M059J (cell line): ENCODE data around the gene BMAL2. TPM values are rescaled to one million over a fixed set of nuclear protein-coding genes. Genes with fewer than 3 reads are reported as not detected.

Experiments
- DNase-seq: peaks from one replicate; pipeline ENCODE4 v3.0.0-alpha.2; 2012; ENCODE audit warnings: low read depth
- total RNA-seq: library from RNA; depleted of rRNA; stranded (reverse); fragments of >200 nt; shearing (Covaris generic); gene quantifications from 2 replicates; pipeline ENCODE4 v1.2.3, GENCODE V29; 2014; rRNA removed

Gene BMAL2, protein sequence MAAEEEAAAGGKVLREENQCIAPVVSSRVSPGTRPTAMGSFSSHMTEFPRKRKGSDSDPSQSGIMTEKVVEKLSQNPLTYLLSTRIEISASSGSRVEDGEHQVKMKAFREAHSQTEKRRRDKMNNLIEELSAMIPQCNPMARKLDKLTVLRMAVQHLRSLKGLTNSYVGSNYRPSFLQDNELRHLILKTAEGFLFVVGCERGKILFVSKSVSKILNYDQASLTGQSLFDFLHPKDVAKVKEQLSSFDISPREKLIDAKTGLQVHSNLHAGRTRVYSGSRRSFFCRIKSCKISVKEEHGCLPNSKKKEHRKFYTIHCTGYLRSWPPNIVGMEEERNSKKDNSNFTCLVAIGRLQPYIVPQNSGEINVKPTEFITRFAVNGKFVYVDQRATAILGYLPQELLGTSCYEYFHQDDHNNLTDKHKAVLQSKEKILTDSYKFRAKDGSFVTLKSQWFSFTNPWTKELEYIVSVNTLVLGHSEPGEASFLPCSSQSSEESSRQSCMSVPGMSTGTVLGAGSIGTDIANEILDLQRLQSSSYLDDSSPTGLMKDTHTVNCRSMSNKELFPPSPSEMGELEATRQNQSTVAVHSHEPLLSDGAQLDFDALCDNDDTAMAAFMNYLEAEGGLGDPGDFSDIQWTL
- 22.8 and 36.0 TPM in 2 replicates for total RNA-seq

DNA sequence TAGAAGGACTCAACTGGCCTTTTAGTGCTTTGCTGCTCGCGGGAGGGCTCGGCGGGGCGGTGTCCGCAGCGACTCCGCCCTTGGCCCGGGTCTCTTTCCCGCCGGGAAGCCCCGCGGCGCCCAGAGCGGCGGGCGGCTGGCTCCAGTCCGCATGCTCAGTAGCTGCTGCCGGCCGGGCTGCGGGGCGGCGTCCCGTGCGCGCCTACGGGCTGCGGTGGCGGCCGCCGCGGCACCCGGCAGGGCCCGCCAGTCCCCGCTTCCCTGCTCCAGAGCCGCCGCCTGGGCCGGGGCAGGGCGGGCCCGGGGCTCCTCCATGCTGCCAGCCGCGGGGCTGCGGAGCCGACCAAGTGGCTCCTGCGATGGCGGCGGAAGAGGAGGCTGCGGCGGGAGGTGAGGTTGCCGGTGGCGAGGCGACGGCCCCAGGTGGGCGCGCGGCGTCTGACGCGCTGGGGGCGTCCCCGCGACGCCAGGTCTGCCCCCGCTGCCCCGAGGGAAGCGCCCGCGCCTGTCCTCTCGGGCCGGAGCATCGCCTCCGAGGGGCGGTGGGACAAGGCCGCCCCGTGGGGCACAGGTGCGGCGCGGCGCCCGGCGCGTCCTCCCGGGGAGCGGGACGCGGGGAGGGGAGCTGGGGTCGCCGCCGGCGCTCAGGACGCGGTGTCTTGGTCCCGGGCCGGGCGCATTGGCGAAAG lies at the start of gene BMAL2:
BMAL2 (plus strand) TSS at position 123 of the 689 bp plus-strand sequence; CDS start at position 360, 237 bp downstream.
- peak; percentile 46 for DNase-seq

DNA sequence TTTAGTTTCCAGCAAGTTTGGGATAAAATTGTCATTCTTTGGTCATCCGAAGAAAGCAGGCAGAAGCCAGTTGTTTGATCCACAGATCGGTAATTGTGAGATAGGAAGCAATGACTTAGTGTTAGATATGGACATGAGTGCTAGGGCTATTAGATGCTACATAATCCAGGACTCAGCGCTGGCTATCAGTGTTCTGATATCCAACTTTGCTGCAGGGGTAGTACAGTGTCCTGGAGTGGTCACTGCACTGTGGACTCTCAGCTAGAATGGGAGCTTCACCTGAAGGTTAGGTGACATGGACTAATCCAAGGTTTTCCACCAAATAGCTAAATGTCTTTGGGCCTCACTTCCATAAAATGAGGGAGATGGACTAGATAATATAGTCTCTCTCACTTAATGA lies 48.6 kb upstream of the BMAL2 start:
- no peak for DNase-seq

DNA sequence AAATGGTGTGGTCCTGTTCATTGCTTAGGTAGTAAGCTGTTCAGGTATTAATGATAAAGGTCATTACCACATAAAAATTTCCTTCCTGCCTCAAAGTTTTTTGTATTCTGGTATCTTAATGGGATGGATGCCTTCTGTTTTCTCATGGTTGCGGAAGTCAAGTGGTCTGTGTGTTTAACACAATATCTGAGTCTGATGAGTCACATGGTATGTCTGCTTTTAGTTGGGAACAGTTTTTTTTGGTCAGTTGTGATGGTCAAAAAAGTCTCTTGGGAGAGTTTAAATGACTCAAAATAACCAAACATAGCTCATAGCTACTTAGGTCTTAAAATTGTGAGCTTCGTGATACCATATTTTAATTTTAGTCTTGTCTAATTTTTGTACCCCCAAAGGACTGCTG lies 47.9 kb upstream of the BMAL2 start:
- peak; percentile 71 for DNase-seq

DNA sequence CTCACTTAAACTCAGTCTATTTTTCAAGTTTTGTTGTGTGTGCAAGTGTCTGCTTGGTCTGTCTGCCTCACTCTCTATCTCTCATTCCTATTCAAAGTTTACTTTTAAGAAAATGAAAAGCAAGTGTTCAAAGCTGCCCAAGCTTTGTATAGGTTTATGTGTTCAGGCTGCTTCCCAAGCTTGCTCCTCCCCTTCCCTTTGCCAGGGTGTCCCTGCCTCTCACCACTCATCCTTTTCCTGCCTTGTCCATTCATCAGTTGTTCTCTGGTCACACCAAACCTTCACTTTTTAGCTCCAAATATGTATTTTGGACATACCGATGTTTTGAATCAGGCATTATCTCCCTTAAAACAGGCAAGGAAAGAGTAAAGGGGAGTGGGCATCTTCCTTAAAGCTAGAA lies 47.2 kb upstream of the BMAL2 start:
- DNase-seq, result peak; percentile 13

DNA sequence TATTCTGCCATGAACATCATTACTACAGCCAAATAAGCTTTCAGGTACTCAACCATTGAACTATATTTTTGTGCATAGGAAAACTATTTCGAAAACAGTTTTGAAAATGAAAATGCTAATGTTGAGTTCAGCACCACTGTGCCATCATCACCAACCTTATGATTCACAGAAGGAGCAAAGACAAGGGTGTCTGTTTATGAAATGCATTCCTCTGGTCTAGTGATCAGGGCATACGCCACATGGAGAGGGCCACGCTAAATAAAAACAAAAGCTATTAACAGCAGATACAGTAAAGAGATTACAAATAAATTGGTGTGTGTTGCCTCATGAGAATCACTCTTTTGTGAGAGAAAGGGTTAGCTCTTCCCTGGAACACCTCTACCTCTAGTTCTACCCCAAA lies 43.2 kb upstream of the BMAL2 start:
- peak; percentile 17 for DNase-seq

GRCh38 chr12:27290501-27291168 lies 42.0 kb upstream of the BMAL2 start:
- no peak for DNase-seq

GRCh38 chr12:27291862-27292261 lies 40.8 kb upstream of the BMAL2 start:
- no peak for DNase-seq

DNA sequence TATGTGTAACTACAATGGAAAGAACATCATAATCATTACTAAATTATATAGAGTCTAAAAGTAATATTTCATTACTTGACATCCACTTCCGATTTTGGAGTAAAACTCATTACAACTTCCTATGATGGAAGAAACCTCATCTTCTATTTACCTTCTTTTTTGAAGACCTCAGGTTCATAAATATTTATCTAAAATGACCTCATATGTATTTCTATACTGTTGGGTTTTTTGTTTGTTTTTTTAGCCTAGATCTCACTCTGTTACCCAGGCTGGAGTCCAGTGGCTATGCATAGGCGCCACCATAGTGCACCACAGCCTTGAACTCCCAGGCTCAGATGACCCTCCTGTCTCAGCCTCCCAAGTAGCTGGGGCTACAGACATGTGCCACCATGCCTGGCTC lies 39.9 kb upstream of the BMAL2 start:
- DNase-seq, result no peak

GRCh38 chr12:27293463-27293862 lies 39.2 kb upstream of the BMAL2 start:
- no peak for DNase-seq

- no peak for DNase-seq
Measured at GRCh38 chr12:27296674-27297073, 36.0 kb upstream of the BMAL2 start.

DNA sequence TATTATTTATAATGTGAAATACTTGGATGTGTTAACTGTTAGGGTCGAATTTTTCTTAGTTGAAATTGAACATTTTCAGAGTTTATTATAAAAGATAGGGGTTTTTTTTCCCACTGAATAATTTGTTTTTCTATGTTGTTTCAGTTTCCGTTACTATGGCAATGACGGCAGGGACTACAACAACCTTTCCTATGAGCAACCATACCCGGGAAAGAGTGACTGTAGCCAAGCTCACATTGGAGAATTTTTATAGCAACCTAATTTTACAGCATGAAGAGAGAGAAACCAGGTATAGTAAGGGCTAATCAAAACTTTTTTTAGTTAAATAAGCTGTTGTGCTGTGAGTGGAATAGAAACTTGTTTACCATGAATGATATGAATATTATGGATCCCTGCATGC lies 35.1 kb upstream of the BMAL2 start:
- DNase-seq, result peak; percentile 10

- DNase-seq, result no peak
Measured at GRCh38 chr12:27299102-27299501, 33.5 kb upstream of the BMAL2 start.

GRCh38 chr12:27300226-27300625 lies 32.4 kb upstream of the BMAL2 start:
- DNase-seq, result no peak

DNA sequence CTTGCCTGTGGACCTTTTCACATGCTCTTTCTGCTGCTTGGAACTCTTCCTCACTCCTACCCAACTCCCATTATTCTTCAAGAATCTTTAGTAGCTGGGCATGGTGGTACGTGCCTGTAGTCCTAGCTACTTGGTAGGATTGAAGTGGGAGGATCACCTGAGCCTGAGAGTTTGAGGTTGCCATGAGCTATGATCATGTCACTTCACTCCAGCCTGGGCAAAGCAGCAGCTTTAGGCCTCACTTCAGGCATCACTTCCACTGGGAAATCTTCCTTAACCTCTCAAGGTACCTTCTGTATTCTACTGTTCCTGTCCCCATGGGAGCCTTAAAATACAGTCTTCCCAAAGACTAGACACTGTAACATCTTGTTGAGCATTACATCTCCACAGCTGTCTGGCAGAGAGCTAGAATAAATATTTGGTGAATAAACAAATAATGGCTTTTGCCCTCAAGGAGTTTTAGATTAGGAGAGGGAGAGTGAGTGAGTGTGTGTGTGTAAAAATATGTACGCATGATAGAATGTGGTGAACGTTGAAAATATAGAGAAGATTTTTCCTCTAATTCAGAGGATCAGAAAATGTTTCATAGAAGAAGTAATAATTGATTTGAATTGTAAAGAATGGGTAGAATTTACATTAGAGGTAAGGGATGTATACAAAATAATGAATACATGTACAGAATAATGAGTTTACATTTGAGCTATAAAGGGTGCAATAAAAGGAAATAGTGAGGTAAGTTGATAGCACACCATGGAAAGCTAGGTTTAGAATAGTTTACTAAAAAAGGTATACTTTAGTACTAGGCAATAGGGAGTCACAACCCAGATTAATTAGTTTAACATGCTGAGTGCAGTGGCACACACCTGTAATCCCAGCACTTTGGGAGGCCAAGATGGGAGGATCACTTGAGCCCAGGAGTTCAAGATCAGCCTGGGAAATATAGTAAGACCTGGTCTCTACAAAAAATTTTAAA lies 29.2 kb upstream of the BMAL2 start:
- DNase-seq, result no peak

- DNase-seq, result no peak
Measured at GRCh38 chr12:27304856-27305255, 27.8 kb upstream of the BMAL2 start.

GRCh38 chr12:27305673-27306456 lies 26.8 kb upstream of the BMAL2 start:
- DNase-seq, result peak; percentile 51

- no peak for DNase-seq
Measured at GRCh38 chr12:27309293-27309994, 23.2 kb upstream of the BMAL2 start.

- DNase-seq, result no peak
Measured at GRCh38 chr12:27309995-27310315, 22.7 kb upstream of the BMAL2 start.

- DNase-seq, result no peak
Measured at GRCh38 chr12:27316947-27317346, 15.7 kb upstream of the BMAL2 start.

GRCh38 chr12:27319409-27319808 lies 13.2 kb upstream of the BMAL2 start:
- peak; percentile 58 for DNase-seq
